Left ventricle myocardium inferior (tissue), 1 donor: ENCODE results near the gene FUT6. TPM values are rescaled to one million over a fixed set of nuclear protein-coding genes. Genes with fewer than 3 reads are reported as not detected.
A peak's percentile ranks its signal among the peaks of the same experiment; 100 is the strongest.

Experiments used
- DNase-seq: peaks from one replicate; pipeline ENCODE4 v3.0.0-alpha.2; 2020
- H3K27ac ChIP-seq: fragments of 200-600 bp; replicated peaks from 2 replicates; pipeline ENCODE4 v1.8.0; 2021
- H3K27me3 ChIP-seq: fragments of 200-600 bp; 2 replicates; pipeline ENCODE4 v1.8.0; 2021; ENCODE audit warnings: low read depth
- H3K36me3 ChIP-seq: fragments of 200-600 bp; 2 replicates; pipeline ENCODE4 v1.8.0; 2021
- H3K4me1 ChIP-seq: fragments of 200-600 bp; 2 replicates; pipeline ENCODE4 v1.8.0; 2021
- H3K4me3 ChIP-seq: fragments of 200-600 bp; 2 replicates; pipeline ENCODE4 v1.8.0; 2021; ENCODE audit warnings: mild to moderate bottlenecking, moderate library complexity
- H3K9me3 ChIP-seq: fragments of 200-600 bp; replicated peaks from 2 replicates; pipeline ENCODE4 v1.8.0; 2021
- intact Hi-C: fragments of 100-400 bp; cut with micrococcal nuclease; formaldehyde crosslinking; loops from one replicate; pipeline ENCODE4 v1.11.0; 2022
- total RNA-seq: library from RNA; stranded (reverse); fragmentation: NEBNext Ultra II Directional; extraction: Animal tissue kit (Norgen Biotek cat#: 25700); gene quantifications from one replicate; pipeline ENCODE4 v1.2.1, GENCODE V29; 2021
- TF ChIP-seq, protein P1 (sequence below): fragments of 200-600 bp; IDR thresholded peaks from 2 replicates; pipeline ENCODE4 v1.8.0; 2021; ENCODE audit warnings: antibody characterized with exemption, mild to moderate bottlenecking, borderline replicate concordance
- donor health status: DM: no; HTN: yes; CAD: no; lungs with severe emphysema.

FUT6 gene
- total RNA-seq, 1 donor from 2014 or later = not detected

DNA sequence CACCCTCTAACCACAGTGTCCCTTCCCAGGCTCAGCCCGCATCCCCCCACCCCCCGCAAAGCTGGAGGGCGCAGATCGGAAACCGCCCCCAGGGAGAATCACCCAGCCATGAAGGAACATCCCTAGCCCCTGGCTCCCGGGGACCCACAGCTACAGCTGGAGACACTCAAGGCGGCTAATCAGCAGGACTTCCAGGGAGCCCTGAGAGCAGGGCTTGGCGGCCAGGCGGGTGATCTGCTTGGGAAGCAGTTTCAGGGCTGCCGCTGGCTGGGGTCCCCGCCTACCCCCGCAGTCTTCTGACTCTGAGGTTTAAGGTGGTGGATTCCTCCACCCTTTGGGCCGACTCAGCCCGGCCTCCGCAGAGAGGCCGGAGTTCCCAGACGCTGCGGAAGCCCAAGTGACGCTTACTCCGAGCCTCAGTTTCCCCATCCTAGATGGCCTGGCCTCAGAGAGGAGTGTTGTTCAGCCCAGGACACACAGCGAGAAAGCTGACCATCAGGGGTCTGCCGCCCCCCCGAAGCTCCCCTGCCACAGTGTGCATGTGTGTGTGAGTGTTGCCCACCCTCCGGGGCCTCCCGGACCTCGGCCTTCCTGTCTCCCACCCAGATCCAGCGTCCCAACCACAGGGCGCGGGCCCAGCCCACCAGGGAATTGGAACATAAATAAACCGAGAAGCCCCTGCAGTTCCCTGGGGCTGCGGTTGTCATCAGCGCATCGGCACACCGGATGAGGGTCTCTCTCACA lies 9.8 kb downstream of the FUT6 start:
- Histone ChIP-seq H3K36me3 (no peaks in the 10 kb centered on the region), H3K4me1 (peaks cover 27% of the 10 kb centered on the region), H3K27me3 (peaks cover 55% of the 10 kb centered on the region), H3K27ac (peak overlapping the region; percentile 79), H3K9me3 (no peaks in the 10 kb centered on the region), H3K4me3 (peak overlapping the region; percentile 61)
- TF ChIP-seq, protein P1, sequence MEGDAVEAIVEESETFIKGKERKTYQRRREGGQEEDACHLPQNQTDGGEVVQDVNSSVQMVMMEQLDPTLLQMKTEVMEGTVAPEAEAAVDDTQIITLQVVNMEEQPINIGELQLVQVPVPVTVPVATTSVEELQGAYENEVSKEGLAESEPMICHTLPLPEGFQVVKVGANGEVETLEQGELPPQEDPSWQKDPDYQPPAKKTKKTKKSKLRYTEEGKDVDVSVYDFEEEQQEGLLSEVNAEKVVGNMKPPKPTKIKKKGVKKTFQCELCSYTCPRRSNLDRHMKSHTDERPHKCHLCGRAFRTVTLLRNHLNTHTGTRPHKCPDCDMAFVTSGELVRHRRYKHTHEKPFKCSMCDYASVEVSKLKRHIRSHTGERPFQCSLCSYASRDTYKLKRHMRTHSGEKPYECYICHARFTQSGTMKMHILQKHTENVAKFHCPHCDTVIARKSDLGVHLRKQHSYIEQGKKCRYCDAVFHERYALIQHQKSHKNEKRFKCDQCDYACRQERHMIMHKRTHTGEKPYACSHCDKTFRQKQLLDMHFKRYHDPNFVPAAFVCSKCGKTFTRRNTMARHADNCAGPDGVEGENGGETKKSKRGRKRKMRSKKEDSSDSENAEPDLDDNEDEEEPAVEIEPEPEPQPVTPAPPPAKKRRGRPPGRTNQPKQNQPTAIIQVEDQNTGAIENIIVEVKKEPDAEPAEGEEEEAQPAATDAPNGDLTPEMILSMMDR = no peak
- intact Hi-C loops = no loop called here
- no peak for DNase-seq

DNA sequence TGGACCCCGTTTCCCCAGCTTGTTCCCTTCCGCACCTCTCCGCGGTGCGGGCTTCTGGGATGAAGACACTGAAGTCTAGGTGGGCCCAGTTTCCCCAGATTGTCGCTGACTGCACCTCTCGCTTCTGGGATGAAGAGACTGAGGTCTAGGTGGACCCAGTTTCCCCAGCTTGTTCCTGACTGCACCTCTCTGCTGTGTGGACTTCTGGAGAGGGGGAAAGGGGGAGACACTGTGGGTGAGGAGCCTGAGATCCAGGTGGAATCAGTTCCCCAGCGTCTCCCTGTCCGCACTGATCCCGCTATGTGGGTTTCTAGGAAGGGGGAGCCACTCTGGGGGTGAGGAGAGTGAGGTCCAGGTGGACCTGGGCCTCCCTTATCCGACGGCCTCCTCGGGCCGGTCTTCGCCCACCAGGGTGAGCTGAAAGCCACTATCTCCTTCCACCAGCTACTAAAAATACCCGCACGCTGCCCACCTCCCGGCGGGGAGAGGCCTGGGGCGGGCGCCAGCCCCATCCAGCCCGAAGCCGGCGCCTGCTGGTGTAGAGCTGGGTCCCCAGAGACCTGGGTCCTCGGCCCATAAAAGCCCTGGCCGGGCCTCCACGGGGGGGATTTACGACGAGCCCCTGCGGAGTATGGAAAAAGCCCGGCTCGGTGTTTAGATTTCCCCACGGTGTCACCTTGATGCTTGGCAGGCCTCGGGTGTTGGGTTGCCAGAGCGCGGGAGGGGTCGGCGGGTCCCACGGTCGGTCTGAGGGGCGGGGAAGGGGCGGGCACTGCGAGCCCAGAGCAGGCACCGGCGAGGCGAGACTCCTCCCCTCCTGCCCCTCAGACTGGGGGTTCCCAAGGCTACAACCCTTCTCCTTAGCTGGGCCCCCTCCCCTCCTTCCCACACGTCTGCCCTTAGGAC lies 10.6 kb downstream of the FUT6 start:
- H3K36me3 ChIP-seq = no peaks in the 10 kb centered on the region
- no peaks in the 10 kb centered on the region for H3K9me3 ChIP-seq
- H3K27ac ChIP-seq = peak overlapping the region; percentile 79
- peak; percentile 40 for DNase-seq
- intact Hi-C loops = no loop called here
- H3K4me3 ChIP-seq = peak overlapping the region; percentile 61
- TF ChIP-seq, protein P1 = peak; percentile 17
- peaks cover 55% of the 10 kb centered on the region for H3K27me3 ChIP-seq
- H3K4me1 ChIP-seq = peaks cover 27% of the 10 kb centered on the region

DNA sequence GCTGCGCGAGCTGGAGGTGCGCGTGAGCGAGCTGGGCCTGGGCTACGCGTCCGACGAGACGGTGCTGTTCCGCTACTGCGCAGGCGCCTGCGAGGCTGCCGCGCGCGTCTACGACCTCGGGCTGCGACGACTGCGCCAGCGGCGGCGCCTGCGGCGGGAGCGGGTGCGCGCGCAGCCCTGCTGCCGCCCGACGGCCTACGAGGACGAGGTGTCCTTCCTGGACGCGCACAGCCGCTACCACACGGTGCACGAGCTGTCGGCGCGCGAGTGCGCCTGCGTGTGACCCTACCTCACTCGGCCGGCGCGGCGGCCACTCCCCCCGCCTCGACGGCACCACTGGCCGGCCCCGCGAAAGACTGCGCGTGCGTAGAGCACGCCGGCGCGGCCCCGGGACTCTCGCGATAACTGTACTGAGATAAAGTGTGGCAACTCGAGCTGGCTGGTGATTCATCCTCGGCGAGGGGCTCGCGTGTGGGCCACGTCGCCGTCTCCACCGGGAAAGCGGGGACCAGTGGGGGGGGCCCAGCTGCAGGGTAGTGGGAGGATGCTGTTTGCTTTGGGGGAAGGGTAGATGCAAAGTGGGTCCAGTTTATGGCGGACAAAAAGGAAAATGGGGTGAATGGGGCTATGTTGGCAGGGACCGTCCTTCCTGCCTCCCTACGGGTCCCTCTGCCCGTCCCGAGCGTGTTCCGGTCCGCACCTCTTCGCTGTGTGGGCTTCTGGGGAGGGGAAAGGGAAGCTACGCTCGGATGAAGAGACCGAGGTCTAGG lies 11.4 kb downstream of the FUT6 start:
- Histone ChIP-seq H3K9me3 (no peaks in the 10 kb centered on the region), H3K36me3 (no peaks in the 10 kb centered on the region), H3K27ac (peak overlapping the region; percentile 79), H3K4me1 (peaks cover 27% of the 10 kb centered on the region), H3K4me3 (peak overlapping the region; percentile 61), H3K27me3 (peaks cover 55% of the 10 kb centered on the region)
- intact Hi-C loops = no loop called here
- DNase-seq = peak; percentile 79
- TF ChIP-seq, protein P1 = no peak

DNA sequence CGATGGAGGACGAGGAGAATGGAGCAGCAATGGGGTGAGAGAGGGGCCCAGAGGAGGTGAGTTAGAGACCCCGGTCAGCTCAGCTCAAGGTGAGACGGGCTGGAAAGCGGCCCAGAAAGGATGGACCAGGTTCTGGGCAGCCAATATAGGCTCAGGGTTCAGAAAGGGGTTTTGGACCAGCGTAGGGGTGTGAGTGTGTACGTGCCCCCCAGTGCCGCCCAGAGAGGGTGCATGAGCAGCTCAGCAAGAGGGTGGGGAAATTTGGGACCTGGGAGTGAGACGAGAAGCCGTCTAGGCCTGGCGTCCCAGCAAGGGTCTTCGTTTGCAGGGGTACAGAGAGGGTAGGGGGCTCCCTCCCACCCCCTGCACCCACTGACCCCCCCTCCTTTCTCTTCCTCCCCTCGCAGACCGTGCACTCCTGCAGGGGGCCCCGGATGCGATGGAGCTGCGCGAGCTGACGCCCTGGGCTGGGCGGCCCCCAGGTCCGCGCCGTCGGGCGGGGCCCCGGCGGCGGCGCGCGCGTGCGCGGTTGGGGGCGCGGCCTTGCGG lies 12.1 kb downstream of the FUT6 start:
- Histone ChIP-seq H3K27me3 (peaks cover 59% of the 10 kb centered on the region), H3K9me3 (no peaks in the 10 kb centered on the region), H3K36me3 (no peaks in the 10 kb centered on the region), H3K4me1 (peaks cover 27% of the 10 kb centered on the region), H3K27ac (peak overlapping the region; percentile 79), H3K4me3 (peak overlapping the region; percentile 61)
- intact Hi-C loops = no loop called here
- TF ChIP-seq, protein P1 = no peak
- DNase-seq = no peak
